ENCODE results near the gene C2CD2L. TPM values are rescaled to one million over a fixed set of nuclear protein-coding genes. Genes with fewer than 3 reads are reported as not detected.

Gene C2CD2L
- total RNA-seq, 1 experiment from 2014 or later, result 14.7 TPM

GRCh38 chr11:119109843-119110242, 2.7 kb downstream of the C2CD2L start:
- no peak overlapping the region for H3K27ac Mint-ChIP-seq (ENCODE audit: unreplicated experiment)
- POLR2A ChIA-PET, result interaction anchor here (0.5 to 1.4 kb wide), 2 partner anchors 8 to 14 kb away, joined by 3 to 4 read pairs; partner anchors contain the start of gene DPAGT1
- intact Hi-C loops (cut with micrococcal nuclease; ENCODE audit: unreplicated experiment), result no loop called here
- Histone ChIP-seq H3K27me3 (replicated peaks; ENCODE audit: control insufficient read depth, insufficient read depth, low read length) (no peaks in the 10 kb centered on the region), H3K4me3 (ENCODE audit: low read depth, low read length) (no peak overlapping the region), H3K9me3 (no peaks in the 10 kb centered on the region), H3K4me1 (peaks cover 21% of the 10 kb centered on the region), H3K36me3 (ENCODE audit: control insufficient read depth, insufficient read depth, low read length) (0 out of 2 replicates have a peak, but pooled peaks cover 2% of the 10 kb centered on the region)
- BruUV-seq (replicated peaks), result no TSS peak
- no peaks in the 10 kb centered on the region for H3K9me3 Mint-ChIP-seq (ENCODE audit: unreplicated experiment)
- no peak for DNase-seq
- TF ChIP-seq, protein P1, sequence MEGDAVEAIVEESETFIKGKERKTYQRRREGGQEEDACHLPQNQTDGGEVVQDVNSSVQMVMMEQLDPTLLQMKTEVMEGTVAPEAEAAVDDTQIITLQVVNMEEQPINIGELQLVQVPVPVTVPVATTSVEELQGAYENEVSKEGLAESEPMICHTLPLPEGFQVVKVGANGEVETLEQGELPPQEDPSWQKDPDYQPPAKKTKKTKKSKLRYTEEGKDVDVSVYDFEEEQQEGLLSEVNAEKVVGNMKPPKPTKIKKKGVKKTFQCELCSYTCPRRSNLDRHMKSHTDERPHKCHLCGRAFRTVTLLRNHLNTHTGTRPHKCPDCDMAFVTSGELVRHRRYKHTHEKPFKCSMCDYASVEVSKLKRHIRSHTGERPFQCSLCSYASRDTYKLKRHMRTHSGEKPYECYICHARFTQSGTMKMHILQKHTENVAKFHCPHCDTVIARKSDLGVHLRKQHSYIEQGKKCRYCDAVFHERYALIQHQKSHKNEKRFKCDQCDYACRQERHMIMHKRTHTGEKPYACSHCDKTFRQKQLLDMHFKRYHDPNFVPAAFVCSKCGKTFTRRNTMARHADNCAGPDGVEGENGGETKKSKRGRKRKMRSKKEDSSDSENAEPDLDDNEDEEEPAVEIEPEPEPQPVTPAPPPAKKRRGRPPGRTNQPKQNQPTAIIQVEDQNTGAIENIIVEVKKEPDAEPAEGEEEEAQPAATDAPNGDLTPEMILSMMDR (IDR thresholded peaks at IDR 0.05; ENCODE audit: insufficient read depth in 1 of 2, low read depth in 1 of 2, low read length in 1 of 2, severe bottlenecking in 1 of 2, unreplicated experiment in 1 of 2), result no peak
- H3K36me3 Mint-ChIP-seq (ENCODE audit: insufficient read depth, unreplicated experiment), result peaks cover 34% of the 10 kb centered on the region
- CTCF ChIA-PET, result interaction anchor here (0.6 to 0.8 kb wide), 2 partner anchors 87 to 259 kb away, joined by 3 to 6 read pairs; no protein-coding TSS in a partner anchor
- H3K4me1 Mint-ChIP-seq (ENCODE audit: low read depth, unreplicated experiment), result peaks cover 25% of the 10 kb centered on the region
- H3K4me3 Mint-ChIP-seq (ENCODE audit: unreplicated experiment), result no peak overlapping the region
- H3K27me3 Mint-ChIP-seq (ENCODE audit: insufficient read depth, unreplicated experiment), result no peaks in the 10 kb centered on the region

GRCh38 chr11:119110439-119110838, 3.3 kb downstream of the C2CD2L start:
- H3K9me3 ChIP-seq, result no peaks in the 10 kb centered on the region
- BruUV-seq (replicated peaks), result no TSS peak
- peaks cover 40% of the 10 kb centered on the region for H3K36me3 Mint-ChIP-seq (ENCODE audit: insufficient read depth, unreplicated experiment)
- H3K4me3 Mint-ChIP-seq (ENCODE audit: unreplicated experiment), result no peak overlapping the region
- no peak overlapping the region for H3K4me3 ChIP-seq (ENCODE audit: low read depth, low read length)
- intact Hi-C loops (cut with micrococcal nuclease; ENCODE audit: unreplicated experiment), result no loop called here
- POLR2A ChIA-PET, result interaction anchor here (0.5 kb wide), 1 partner anchor 9 kb away, joined by 3 read pairs; the partner anchor contains the start of gene DPAGT1
- no peaks in the 10 kb centered on the region for H3K27me3 Mint-ChIP-seq (ENCODE audit: insufficient read depth, unreplicated experiment)
- H3K27me3 ChIP-seq (replicated peaks; ENCODE audit: control insufficient read depth, insufficient read depth, low read length), result no peaks in the 10 kb centered on the region
- CTCF ChIA-PET, result interaction anchor here (0.8 kb wide), 1 partner anchor 86 kb away, joined by 3 read pairs; no protein-coding TSS in a partner anchor
- 0 out of 2 replicates have a peak, but pooled peaks cover 2% of the 10 kb centered on the region for H3K36me3 ChIP-seq (ENCODE audit: control insufficient read depth, insufficient read depth, low read length)
- H3K9me3 Mint-ChIP-seq (ENCODE audit: unreplicated experiment), result no peaks in the 10 kb centered on the region
- no peak overlapping the region for H3K27ac Mint-ChIP-seq (ENCODE audit: unreplicated experiment)
- H3K4me1 Mint-ChIP-seq (ENCODE audit: low read depth, unreplicated experiment), result peaks cover 25% of the 10 kb centered on the region
- peaks cover 21% of the 10 kb centered on the region for H3K4me1 ChIP-seq
- TF ChIP-seq, protein P1 (IDR thresholded peaks at IDR 0.05; ENCODE audit: insufficient read depth in 1 of 2, low read depth in 1 of 2, low read length in 1 of 2, severe bottlenecking in 1 of 2, unreplicated experiment in 1 of 2), result no peak
- no peak for DNase-seq

- Mint-ChIP-seq H3K36me3 (ENCODE audit: insufficient read depth, unreplicated experiment) (peaks cover 38% of the 10 kb centered on the region), H3K4me3 (ENCODE audit: unreplicated experiment) (no peak overlapping the region), H3K4me1 (ENCODE audit: low read depth, unreplicated experiment) (peaks cover 16% of the 10 kb centered on the region), H3K9me3 (ENCODE audit: unreplicated experiment) (no peaks in the 10 kb centered on the region), H3K27me3 (ENCODE audit: insufficient read depth, unreplicated experiment) (no peaks in the 10 kb centered on the region), H3K27ac (ENCODE audit: unreplicated experiment) (no peak overlapping the region)
- DNase-seq, result no peak
- Histone ChIP-seq H3K36me3 (ENCODE audit: control insufficient read depth, insufficient read depth, low read length) (0 out of 2 replicates have a peak, but pooled peaks cover 2% of the 10 kb centered on the region), H3K9me3 (no peaks in the 10 kb centered on the region), H3K4me1 (peaks cover 15% of the 10 kb centered on the region), H3K27me3 (replicated peaks; ENCODE audit: control insufficient read depth, insufficient read depth, low read length) (no peaks in the 10 kb centered on the region), H3K4me3 (ENCODE audit: low read depth, low read length) (no peak overlapping the region)
- no TSS peak for BruUV-seq (replicated peaks)
- ChIA-PET POLR2A (interaction anchor here (0.9 to 1.3 kb wide), 3 partner anchors 10 to 26 kb away, joined by 3 read pairs; partner anchors contain the start of genes HINFP and HMBS), CTCF (no interaction called here)
- TF ChIP-seq, protein P1 (IDR thresholded peaks at IDR 0.05; ENCODE audit: insufficient read depth in 1 of 2, low read depth in 1 of 2, low read length in 1 of 2, severe bottlenecking in 1 of 2, unreplicated experiment in 1 of 2), result no peak
- intact Hi-C loops (cut with micrococcal nuclease; ENCODE audit: unreplicated experiment), result no loop called here
Measured at GRCh38 chr11:119111361-119111925, 4.3 kb downstream of the C2CD2L start.
